Measurements from ENCODE around the gene AP4B1.

AP4B1 gene

GRCh38 chr1:113929750-113930498, 25.3 kb upstream of the AP4B1 start (continued):
- no peak for TF ChIP-seq ZNF148 (tag by site-specific recombination; IDR thresholded peaks at IDR 0.05; ENCODE audit: borderline replicate concordance)
- no peak for TF ChIP-seq ZNF354C (tag by site-specific recombination; IDR thresholded peaks at IDR 0.05; ENCODE audit: borderline replicate concordance, low read depth)
- no peak for TF ChIP-seq GLI4 (tag by site-specific recombination; IDR thresholded peaks at IDR 0.05)
- TF ChIP-seq ZNF266 (tag by site-specific recombination; IDR thresholded peaks at IDR 0.05; ENCODE audit: low read depth), result no peak
- TF ChIP-seq PBX3 (CRISPR knock-in tag; IDR thresholded peaks at IDR 0.05), result peak; percentile 6; the same call in 1 of the 2 replicates
- TF ChIP-seq ZNF670 (tag by site-specific recombination; IDR thresholded peaks at IDR 0.05; ENCODE audit: low read depth), result no peak
- TF ChIP-seq ZBTB1 (tag by site-specific recombination; IDR thresholded peaks at IDR 0.05), result no peak
- no peak for TF ChIP-seq SCRT2 (tag by site-specific recombination; IDR thresholded peaks at IDR 0.05)
- TF ChIP-seq ZFP37 (tag by site-specific recombination; IDR thresholded peaks at IDR 0.05), result no peak
- TF ChIP-seq, protein P1, sequence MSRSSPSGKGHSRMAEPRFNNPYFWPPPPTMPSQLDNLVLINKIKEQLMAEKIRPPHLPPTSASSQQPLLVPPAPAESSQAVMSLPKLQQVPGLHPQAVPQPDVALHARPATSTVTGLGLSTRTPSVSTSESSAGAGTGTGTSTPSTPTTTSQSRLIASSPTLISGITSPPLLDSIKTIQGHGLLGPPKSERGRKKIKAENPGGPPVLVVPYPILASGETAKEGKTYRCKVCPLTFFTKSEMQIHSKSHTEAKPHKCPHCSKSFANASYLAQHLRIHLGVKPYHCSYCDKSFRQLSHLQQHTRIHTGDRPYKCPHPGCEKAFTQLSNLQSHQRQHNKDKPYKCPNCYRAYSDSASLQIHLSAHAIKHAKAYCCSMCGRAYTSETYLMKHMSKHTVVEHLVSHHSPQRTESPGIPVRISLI (tag by site-specific recombination; IDR thresholded peaks at IDR 0.05), result no peak; the same call in 1 of the 2 replicates
- peak; percentile 31; the same call in 1 of the 2 replicates for TF ChIP-seq KLF9 (tag by site-specific recombination; IDR thresholded peaks at IDR 0.05; ENCODE audit: low read depth)
- no peak for TF ChIP-seq ZNF292 (tag by site-specific recombination; IDR thresholded peaks at IDR 0.05; ENCODE audit: borderline replicate concordance, low read depth)
- TF ChIP-seq ZNF518A (tag by site-specific recombination; conservative IDR thresholded peaks at IDR 0.05; ENCODE audit: low read depth), result no peak
- no peak for TF ChIP-seq ZNF623 (tag by site-specific recombination; IDR thresholded peaks at IDR 0.05)
- TF ChIP-seq ZNF155 (tag by site-specific recombination; IDR thresholded peaks at IDR 0.05), result no peak
- TF ChIP-seq SETDB1 (IDR thresholded peaks at IDR 0.05; ENCODE audit: insufficient read length, low read length), result no peak
- TF ChIP-seq ZNF449 (tag by site-specific recombination; IDR thresholded peaks at IDR 0.05), result peak; percentile 33; the same call in 1 of the 2 replicates
- peak; percentile 49 for TF ChIP-seq ZNF335 (tag by site-specific recombination; conservative IDR thresholded peaks at IDR 0.05)
- TF ChIP-seq ZNF747 (tag by site-specific recombination; IDR thresholded peaks at IDR 0.05), result no peak
- no peak for TF ChIP-seq TCF7L2 (IDR thresholded peaks at IDR 0.05; ENCODE audit: borderline replicate concordance, low read depth, low read length)
- no peak for TF ChIP-seq ZNF664 (tag by site-specific recombination; IDR thresholded peaks at IDR 0.05)
- no peak for TF ChIP-seq ZBTB10 (tag by site-specific recombination; IDR thresholded peaks at IDR 0.05)
- TF ChIP-seq ZNF274 (IDR thresholded peaks at IDR 0.05; ENCODE audit: low read length), result no peak
- no peak for TF ChIP-seq ZNF274 (tag by site-specific recombination; IDR thresholded peaks at IDR 0.05; ENCODE audit: borderline replicate concordance)
- TF ChIP-seq GLIS2 (tag by site-specific recombination; IDR thresholded peaks at IDR 0.05), result peak; percentile 80
